ENCODE measurements around the gene TCERG1L.

The TCERG1L gene

DNA sequence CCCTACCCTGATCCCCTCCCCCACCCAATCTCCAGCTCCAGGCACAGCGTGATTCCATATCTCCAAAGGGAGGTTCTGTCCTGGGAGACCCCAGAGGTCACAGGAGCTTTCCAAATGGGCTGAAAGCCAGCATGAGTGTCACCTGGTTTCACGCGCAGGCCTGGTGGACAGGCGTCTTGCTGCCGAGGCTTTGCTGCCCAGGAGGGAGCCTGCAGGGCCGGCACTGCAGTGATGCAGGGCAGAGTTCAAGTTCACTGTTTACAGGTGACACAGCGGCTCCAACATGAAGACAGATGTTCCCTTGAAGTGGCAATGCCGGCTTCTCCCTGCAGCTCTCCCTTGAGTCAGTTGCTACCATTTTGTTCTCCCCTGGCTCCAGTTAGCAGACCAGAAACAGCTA, 104.3 kb downstream of the TCERG1L start:
- H3K36me3 ChIP-seq (ENCODE audit: insufficient read depth), result no peaks in the 10 kb centered on the region
- no peaks in the 10 kb centered on the region for H3K79me2 ChIP-seq (ENCODE audit: insufficient read depth, low read depth)
- no peak overlapping the region for H3K9ac ChIP-seq
- H2AFZ ChIP-seq (ENCODE audit: low read depth), result no peak overlapping the region
- H3K27ac ChIP-seq, result no peak overlapping the region
- no peaks in the 10 kb centered on the region for H4K20me1 ChIP-seq (ENCODE audit: insufficient read depth)
- no peak overlapping the region for H3K4me2 ChIP-seq
- no peaks in the 10 kb centered on the region for H3K27me3 ChIP-seq (ENCODE audit: insufficient read depth, low read depth)
- no peak for TF ChIP-seq CTCF (conservative IDR thresholded peaks at IDR 0.05; ENCODE audit: low read depth, low read length)
- no peaks in the 10 kb centered on the region for H3K4me1 ChIP-seq (ENCODE audit: low read depth, poor library complexity, severe bottlenecking)
- H3K4me3 ChIP-seq (IDR thresholded peaks at IDR 0.05; ENCODE audit: insufficient read depth, low read depth, low read length), result no peak overlapping the region

- no peaks in the 10 kb centered on the region for H4K20me1 ChIP-seq (ENCODE audit: insufficient read depth)
- no peak overlapping the region for H2AFZ ChIP-seq (ENCODE audit: low read depth)
- no peak overlapping the region for H3K4me3 ChIP-seq (IDR thresholded peaks at IDR 0.05; ENCODE audit: insufficient read depth, low read depth, low read length)
- H3K27ac ChIP-seq, result no peak overlapping the region
- no peaks in the 10 kb centered on the region for H3K27me3 ChIP-seq (ENCODE audit: insufficient read depth, low read depth)
- H3K9ac ChIP-seq, result no peak overlapping the region
- no peaks in the 10 kb centered on the region for H3K4me1 ChIP-seq (ENCODE audit: low read depth, poor library complexity, severe bottlenecking)
- H3K79me2 ChIP-seq (ENCODE audit: insufficient read depth, low read depth), result no peaks in the 10 kb centered on the region
- H3K36me3 ChIP-seq (ENCODE audit: insufficient read depth), result no peaks in the 10 kb centered on the region
- no peak for TF ChIP-seq CTCF (conservative IDR thresholded peaks at IDR 0.05; ENCODE audit: low read depth, low read length)
- no peak overlapping the region for H3K4me2 ChIP-seq
These were observed 105.2 kb downstream of the TCERG1L start for GRCh38 chr10:131206111-131206995.

DNA sequence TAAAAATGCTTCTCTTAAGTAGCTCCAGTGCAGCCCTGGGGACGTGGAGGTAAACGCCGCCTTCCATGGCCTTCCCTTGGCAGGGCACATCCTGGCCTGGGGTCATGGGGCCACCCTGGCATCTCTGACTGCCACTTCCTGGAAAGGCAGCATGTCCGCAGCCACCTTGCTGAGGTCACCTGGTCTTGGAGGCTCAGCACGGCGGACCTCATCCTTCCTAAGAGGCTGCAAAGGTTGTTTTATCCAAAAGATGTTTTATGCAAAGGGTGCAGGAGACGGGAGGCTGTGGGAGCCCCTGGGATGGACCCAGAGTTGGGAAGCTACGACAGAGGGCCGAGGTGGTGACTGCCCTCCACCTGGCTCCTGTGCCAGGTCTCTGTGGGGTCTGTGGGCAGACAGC, 106.0 kb downstream of the TCERG1L start:
- no peaks in the 10 kb centered on the region for H3K79me2 ChIP-seq (ENCODE audit: insufficient read depth, low read depth)
- no peaks in the 10 kb centered on the region for H3K4me1 ChIP-seq (ENCODE audit: low read depth, poor library complexity, severe bottlenecking)
- no peaks in the 10 kb centered on the region for H3K36me3 ChIP-seq (ENCODE audit: insufficient read depth)
- TF ChIP-seq CTCF (conservative IDR thresholded peaks at IDR 0.05; ENCODE audit: low read depth, low read length), result no peak
- no peak overlapping the region for H3K4me2 ChIP-seq
- H3K27ac ChIP-seq, result no peak overlapping the region
- H4K20me1 ChIP-seq (ENCODE audit: insufficient read depth), result no peaks in the 10 kb centered on the region
- H3K27me3 ChIP-seq (ENCODE audit: insufficient read depth, low read depth), result no peaks in the 10 kb centered on the region
- H2AFZ ChIP-seq (ENCODE audit: low read depth), result no peak overlapping the region
- no peak overlapping the region for H3K9ac ChIP-seq
- H3K4me3 ChIP-seq (IDR thresholded peaks at IDR 0.05; ENCODE audit: insufficient read depth, low read depth, low read length), result no peak overlapping the region

DNA sequence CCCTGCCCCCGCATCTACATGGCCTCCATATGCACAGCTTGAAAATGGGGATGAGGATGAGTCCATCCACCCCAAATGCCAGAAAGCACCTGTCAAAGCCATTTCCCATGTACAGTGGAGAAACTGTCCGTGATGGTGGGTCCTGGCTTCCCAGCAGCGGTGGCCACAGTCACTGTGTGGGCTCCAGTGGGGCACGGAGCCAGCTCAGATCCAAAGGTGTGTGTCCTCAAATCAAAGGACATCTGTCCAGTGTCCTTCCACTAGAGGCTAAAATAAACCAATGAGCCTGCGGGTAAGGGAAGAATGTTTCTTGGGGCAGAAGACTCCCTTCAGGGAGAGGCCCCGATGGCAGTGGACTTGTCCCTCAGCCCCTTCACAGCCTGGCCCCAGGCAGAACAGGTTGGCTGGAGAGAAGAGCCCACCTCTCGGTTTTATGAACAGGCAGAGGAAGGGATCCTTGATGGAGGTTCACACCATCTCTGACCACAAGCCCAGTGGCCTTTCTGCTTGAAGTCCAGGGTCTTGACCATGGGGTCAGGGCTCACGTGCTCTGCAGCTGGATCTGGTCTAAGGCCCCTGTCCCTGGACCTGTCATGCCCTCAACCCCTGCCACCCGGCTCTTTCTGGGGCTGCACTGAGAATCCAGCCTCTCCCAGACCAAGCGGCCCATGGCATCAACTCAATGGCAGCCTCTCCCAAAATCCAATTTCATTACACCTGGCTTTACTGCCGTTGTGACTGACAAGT, 106.9 kb downstream of the TCERG1L start:
- H3K79me2 ChIP-seq (ENCODE audit: insufficient read depth, low read depth), result no peaks in the 10 kb centered on the region
- no peak overlapping the region for H3K27ac ChIP-seq
- no peaks in the 10 kb centered on the region for H3K4me1 ChIP-seq (ENCODE audit: low read depth, poor library complexity, severe bottlenecking)
- no peaks in the 10 kb centered on the region for H3K27me3 ChIP-seq (ENCODE audit: insufficient read depth, low read depth)
- H3K4me2 ChIP-seq, result no peak overlapping the region
- H3K36me3 ChIP-seq (ENCODE audit: insufficient read depth), result no peaks in the 10 kb centered on the region
- no peak overlapping the region for H2AFZ ChIP-seq (ENCODE audit: low read depth)
- H3K4me3 ChIP-seq (IDR thresholded peaks at IDR 0.05; ENCODE audit: insufficient read depth, low read depth, low read length), result no peak overlapping the region
- TF ChIP-seq CTCF (conservative IDR thresholded peaks at IDR 0.05; ENCODE audit: low read depth, low read length), result no peak
- no peaks in the 10 kb centered on the region for H4K20me1 ChIP-seq (ENCODE audit: insufficient read depth)
- H3K9ac ChIP-seq, result no peak overlapping the region

All from KMS-11 (cell line).